ENCODE data around the gene F7.

F7 gene

DNA sequence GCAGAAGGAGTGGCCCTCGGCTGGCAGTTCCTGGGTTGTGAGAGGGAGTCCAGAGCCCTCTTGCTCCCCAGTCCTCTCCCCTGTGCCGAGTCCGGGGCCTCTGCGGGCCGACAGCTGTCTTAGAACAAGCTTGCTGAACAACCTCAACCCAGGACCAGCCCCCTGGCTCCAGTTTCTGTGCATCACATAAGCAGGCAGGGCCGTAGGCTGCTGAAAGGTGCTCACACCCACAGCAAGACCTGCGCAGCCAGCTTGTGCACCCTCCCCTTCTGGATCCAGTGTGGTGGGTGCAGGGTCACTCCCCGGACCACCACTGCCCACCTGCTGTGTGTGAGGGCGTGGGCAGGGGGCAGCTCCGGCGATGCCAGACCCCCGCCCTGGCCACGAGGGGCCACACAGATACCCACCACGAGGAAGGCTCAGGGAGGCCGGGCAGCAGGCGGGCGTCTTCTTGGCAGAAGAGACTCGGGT lies 25.2 kb upstream of the F7 start:
- Histone ChIP-seq H3K9me3 (ENCODE audit: insufficient read depth, low read length) (peaks cover 5% of the 10 kb centered on the region; the same call in 1 of the 2 replicates), H3F3A (ENCODE audit: insufficient read depth) (no peaks in the 10 kb centered on the region), H4K20me1 (ENCODE audit: low read depth, low read length) (no peaks in the 10 kb centered on the region), H3K27ac (ENCODE audit: low read depth, low read length) (no peak overlapping the region), H3K9ac (ENCODE audit: low read length) (no peak overlapping the region), H3K27me3 (ENCODE audit: low read length) (no peaks in the 10 kb centered on the region), H2AFZ (ENCODE audit: low read depth, low read length, severe bottlenecking) (no peak overlapping the region), H3K79me2 (ENCODE audit: insufficient read depth, low read length) (no peaks in the 10 kb centered on the region), H3K9me2 (replicated peaks; ENCODE audit: insufficient read depth, low read length) (no peaks in the 10 kb centered on the region), H3K4me3 (ENCODE audit: insufficient read depth, low read length, poor library complexity, severe bottlenecking) (no peak overlapping the region), H3K4me2 (ENCODE audit: low read depth, low read length, poor library complexity, severe bottlenecking) (no peak overlapping the region), H3K36me3 (ENCODE audit: low read length) (no peaks in the 10 kb centered on the region)
- no peak for TF ChIP-seq EZH2phosphoT487 (conservative IDR thresholded peaks at IDR 0.05; ENCODE audit: low read length)
- no peak for TF ChIP-seq CTCF (IDR thresholded peaks at IDR 0.05; ENCODE audit: insufficient read depth, low read length, poor library complexity, severe bottlenecking)

DNA sequence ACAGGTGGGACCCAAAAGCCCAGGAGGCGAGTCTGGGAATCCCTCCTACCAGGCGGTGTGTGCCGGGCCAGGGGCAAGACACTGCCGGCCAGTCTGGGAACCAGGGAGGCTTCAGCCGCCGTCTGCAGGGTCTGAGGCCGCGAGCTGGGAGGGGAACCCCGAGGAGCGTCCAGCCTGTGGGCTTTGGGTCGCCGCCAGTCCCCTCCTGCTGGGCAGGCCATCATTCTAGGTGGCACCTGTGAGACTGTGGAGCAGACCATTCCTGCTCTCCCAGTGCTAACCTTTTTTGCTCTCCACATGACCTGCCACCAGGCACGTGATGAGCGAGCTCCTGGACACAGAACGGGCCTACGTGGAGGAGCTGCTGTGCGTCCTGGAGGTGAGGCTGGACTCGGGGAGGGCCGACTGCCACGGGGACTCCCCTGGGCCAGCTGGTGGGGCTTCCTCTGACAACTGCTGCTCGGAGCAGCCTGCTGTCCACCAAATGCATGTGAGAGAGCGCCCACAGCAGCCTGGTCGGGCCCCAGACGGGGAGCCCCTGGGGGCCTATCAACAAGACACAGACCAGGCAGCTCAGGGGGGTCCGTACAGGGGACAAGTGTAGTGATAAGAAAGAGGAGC lies 24.6 kb upstream of the F7 start:
- H3F3A ChIP-seq (ENCODE audit: insufficient read depth) = no peaks in the 10 kb centered on the region
- H3K79me2 ChIP-seq (ENCODE audit: insufficient read depth, low read length) = no peaks in the 10 kb centered on the region
- H2AFZ ChIP-seq (ENCODE audit: low read depth, low read length, severe bottlenecking) = no peak overlapping the region
- TF ChIP-seq CTCF (IDR thresholded peaks at IDR 0.05; ENCODE audit: insufficient read depth, low read length, poor library complexity, severe bottlenecking) = no peak
- no peak for TF ChIP-seq EZH2phosphoT487 (conservative IDR thresholded peaks at IDR 0.05; ENCODE audit: low read length)
- no peaks in the 10 kb centered on the region for H3K36me3 ChIP-seq (ENCODE audit: low read length)
- H3K27me3 ChIP-seq (ENCODE audit: low read length) = no peaks in the 10 kb centered on the region
- H3K9ac ChIP-seq (ENCODE audit: low read length) = no peak overlapping the region
- no peak overlapping the region for H3K4me3 ChIP-seq (ENCODE audit: insufficient read depth, low read length, poor library complexity, severe bottlenecking)
- no peaks in the 10 kb centered on the region for H3K9me2 ChIP-seq (replicated peaks; ENCODE audit: insufficient read depth, low read length)
- H4K20me1 ChIP-seq (ENCODE audit: low read depth, low read length) = no peaks in the 10 kb centered on the region
- H3K4me2 ChIP-seq (ENCODE audit: low read depth, low read length, poor library complexity, severe bottlenecking) = no peak overlapping the region
- H3K27ac ChIP-seq (ENCODE audit: low read depth, low read length) = no peak overlapping the region
- peaks cover 6% of the 10 kb centered on the region; the same call in 1 of the 2 replicates for H3K9me3 ChIP-seq (ENCODE audit: insufficient read depth, low read length)

- no peaks in the 10 kb centered on the region for H3K79me2 ChIP-seq (ENCODE audit: insufficient read depth, low read length)
- H3K27me3 ChIP-seq (ENCODE audit: low read length) = no peaks in the 10 kb centered on the region
- no peaks in the 10 kb centered on the region for H3K36me3 ChIP-seq (ENCODE audit: low read length)
- TF ChIP-seq EZH2phosphoT487 (conservative IDR thresholded peaks at IDR 0.05; ENCODE audit: low read length) = no peak
- TF ChIP-seq CTCF (IDR thresholded peaks at IDR 0.05; ENCODE audit: insufficient read depth, low read length, poor library complexity, severe bottlenecking) = no peak
- no peak overlapping the region for H2AFZ ChIP-seq (ENCODE audit: low read depth, low read length, severe bottlenecking)
- H3K9me2 ChIP-seq (replicated peaks; ENCODE audit: insufficient read depth, low read length) = no peaks in the 10 kb centered on the region
- no peak overlapping the region for H3K4me3 ChIP-seq (ENCODE audit: insufficient read depth, low read length, poor library complexity, severe bottlenecking)
- H3K4me2 ChIP-seq (ENCODE audit: low read depth, low read length, poor library complexity, severe bottlenecking) = no peak overlapping the region
- H3K9me3 ChIP-seq (ENCODE audit: insufficient read depth, low read length) = peaks cover 6% of the 10 kb centered on the region; the same call in 1 of the 2 replicates
- H4K20me1 ChIP-seq (ENCODE audit: low read depth, low read length) = no peaks in the 10 kb centered on the region
- H3F3A ChIP-seq (ENCODE audit: insufficient read depth) = no peaks in the 10 kb centered on the region
- no peak overlapping the region for H3K9ac ChIP-seq (ENCODE audit: low read length)
- H3K27ac ChIP-seq (ENCODE audit: low read depth, low read length) = no peak overlapping the region
These were observed 23.2 kb upstream of the F7 start for GRCh38 chr13:113082198-113083021.
